Calu3 (cell line): Measurements from ENCODE around the gene PITPNM3. TPM values are rescaled to one million over a fixed set of nuclear protein-coding genes. Genes with fewer than 3 reads are reported as not detected.

ENCODE experiments used
- BruUV-seq: library from RNA; stranded (reverse); fragments of 400-500 nt; replicated peaks from 2 replicates; lab custom pipeline; 2021; lab: Mats Ljungman, UMichigan
- CTCF ChIA-PET: fragments of 300-600 bp; sonication (Branson Sonifier 250); formaldehyde crosslinking; loops from one replicate; lab custom pipeline; 2022; ENCODE audit warnings: antibody characterized with exemption; lab: Charles Lee
- DNase-seq: peaks from one replicate; pipeline ENCODE4 v3.0.0; 2022
- H3K27ac Mint-ChIP-seq: one replicate; pipeline ENCODE4 v1.8.0; 2022; ENCODE audit warnings: mixed read lengths; ENCODE audit not compliant: unreplicated experiment
- H3K27me3 Mint-ChIP-seq: one replicate; pipeline ENCODE4 v1.8.0; 2022; ENCODE audit warnings: mixed read lengths; ENCODE audit not compliant: unreplicated experiment
- H3K36me3 Mint-ChIP-seq: one replicate; pipeline ENCODE4 v1.8.0; 2022; ENCODE audit warnings: mild to moderate bottlenecking, moderate library complexity, mixed read lengths; ENCODE audit not compliant: insufficient read depth, unreplicated experiment
- H3K4me1 Mint-ChIP-seq: one replicate; pipeline ENCODE4 v1.8.0; 2022; ENCODE audit warnings: mild to moderate bottlenecking, low read depth, mixed read lengths; ENCODE audit not compliant: unreplicated experiment
- H3K4me3 Mint-ChIP-seq: one replicate; pipeline ENCODE4 v1.8.0; 2022; ENCODE audit warnings: mild to moderate bottlenecking, low read depth, moderate library complexity, mixed read lengths; ENCODE audit not compliant: unreplicated experiment
- H3K9me3 Mint-ChIP-seq: one replicate; pipeline ENCODE4 v1.8.0; 2022; ENCODE audit warnings: low read depth, mixed read lengths; ENCODE audit not compliant: unreplicated experiment
- intact Hi-C: fragments of 100-400 bp; cut with micrococcal nuclease; formaldehyde crosslinking; loops from one replicate; pipeline ENCODE4 v1.10.0; 2022; ENCODE audit not compliant: unreplicated experiment
- total RNA-seq: library from RNA; stranded (reverse); gene quantifications from 2 replicates; pipeline ENCODE4 v1.2.3, GENCODE V29; 2022
- TF ChIP-seq, protein P1 (sequence below): fragments of 200-600 bp; IDR thresholded peaks from one replicate; pipeline ENCODE4 v1.8.0; 2022; ENCODE audit warnings: antibody characterized with exemption; ENCODE audit not compliant: unreplicated experiment

PITPNM3 gene
- total RNA-seq, 1 experiment from 2014 or later: 10.7 TPM

DNA sequence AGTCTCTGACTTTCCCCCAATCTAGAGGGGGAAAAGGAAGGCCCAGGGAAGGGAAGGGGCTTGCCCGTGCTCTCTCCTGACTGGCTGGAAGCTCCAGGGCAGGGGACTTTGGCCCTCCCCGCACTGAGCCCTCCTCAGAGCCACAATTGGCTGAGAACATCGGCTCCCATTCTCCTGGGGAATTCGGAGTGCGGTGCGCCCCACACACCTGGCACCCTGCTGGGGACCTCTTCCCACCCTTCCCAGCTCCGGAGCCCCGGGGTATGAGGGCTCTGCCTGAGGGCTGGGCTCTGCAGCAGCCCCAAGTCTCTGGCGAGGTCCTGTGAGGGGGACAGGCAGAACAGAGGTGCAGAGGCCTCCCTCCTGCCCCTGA, 76.1 kb downstream of the PITPNM3 start:
- H3K27ac Mint-ChIP-seq: no peak overlapping the region
- no peak overlapping the region for H3K4me3 Mint-ChIP-seq
- CTCF ChIA-PET: interaction anchor here (0.5 kb wide), 1 partner anchor 399 kb away, joined by 3 read pairs; no protein-coding TSS in a partner anchor
- H3K36me3 Mint-ChIP-seq: peaks cover 11% of the 10 kb centered on the region
- no peaks in the 10 kb centered on the region for H3K4me1 Mint-ChIP-seq
- intact Hi-C loops: no loop called here
- no TSS peak for BruUV-seq
- DNase-seq: no peak
- no peaks in the 10 kb centered on the region for H3K9me3 Mint-ChIP-seq
- TF ChIP-seq, protein P1, sequence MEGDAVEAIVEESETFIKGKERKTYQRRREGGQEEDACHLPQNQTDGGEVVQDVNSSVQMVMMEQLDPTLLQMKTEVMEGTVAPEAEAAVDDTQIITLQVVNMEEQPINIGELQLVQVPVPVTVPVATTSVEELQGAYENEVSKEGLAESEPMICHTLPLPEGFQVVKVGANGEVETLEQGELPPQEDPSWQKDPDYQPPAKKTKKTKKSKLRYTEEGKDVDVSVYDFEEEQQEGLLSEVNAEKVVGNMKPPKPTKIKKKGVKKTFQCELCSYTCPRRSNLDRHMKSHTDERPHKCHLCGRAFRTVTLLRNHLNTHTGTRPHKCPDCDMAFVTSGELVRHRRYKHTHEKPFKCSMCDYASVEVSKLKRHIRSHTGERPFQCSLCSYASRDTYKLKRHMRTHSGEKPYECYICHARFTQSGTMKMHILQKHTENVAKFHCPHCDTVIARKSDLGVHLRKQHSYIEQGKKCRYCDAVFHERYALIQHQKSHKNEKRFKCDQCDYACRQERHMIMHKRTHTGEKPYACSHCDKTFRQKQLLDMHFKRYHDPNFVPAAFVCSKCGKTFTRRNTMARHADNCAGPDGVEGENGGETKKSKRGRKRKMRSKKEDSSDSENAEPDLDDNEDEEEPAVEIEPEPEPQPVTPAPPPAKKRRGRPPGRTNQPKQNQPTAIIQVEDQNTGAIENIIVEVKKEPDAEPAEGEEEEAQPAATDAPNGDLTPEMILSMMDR: no peak
- H3K27me3 Mint-ChIP-seq: no peaks in the 10 kb centered on the region

DNA sequence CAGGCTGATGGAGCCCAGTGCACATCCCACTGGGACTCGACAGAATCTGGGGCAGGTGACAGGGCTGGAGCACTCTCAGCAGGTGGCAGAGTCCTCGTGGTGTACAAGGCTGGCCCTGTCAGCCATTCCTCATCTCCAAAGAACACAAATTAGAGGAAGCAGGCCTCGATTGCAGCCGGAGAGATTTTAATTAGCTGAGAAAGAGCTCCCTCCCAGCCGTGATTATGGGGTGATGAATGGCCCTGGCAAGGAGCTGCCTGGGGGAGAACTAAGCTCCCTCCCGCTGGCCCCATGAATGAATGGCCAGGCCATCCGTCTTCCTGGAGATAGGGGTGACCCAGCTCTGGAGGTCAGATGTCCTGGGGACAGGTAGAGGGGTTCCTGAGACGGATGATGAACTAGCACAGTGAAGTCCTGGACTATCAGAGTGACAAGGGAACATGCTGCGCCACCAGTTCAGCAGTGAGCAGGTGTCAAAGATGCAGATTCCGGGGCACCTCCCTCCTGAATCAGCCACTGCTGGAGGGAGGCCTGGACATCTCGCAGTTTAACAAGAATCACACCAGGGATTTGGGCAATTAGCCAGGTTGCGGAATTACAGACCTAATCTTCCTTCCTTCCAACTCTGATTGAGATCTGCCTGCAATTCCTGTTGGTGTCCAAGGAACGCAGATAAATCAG, 76.6 kb downstream of the PITPNM3 start:
- Mint-ChIP-seq H3K36me3 (peaks cover 11% of the 10 kb centered on the region), H3K4me1 (no peaks in the 10 kb centered on the region), H3K27ac (no peak overlapping the region), H3K27me3 (no peaks in the 10 kb centered on the region), H3K4me3 (no peak overlapping the region), H3K9me3 (no peaks in the 10 kb centered on the region)
- BruUV-seq: no TSS peak
- no peak for DNase-seq
- TF ChIP-seq, protein P1: no peak
- CTCF ChIA-PET: interaction anchor here (0.5 kb wide), 1 partner anchor 398 kb away, joined by 3 read pairs; no protein-coding TSS in a partner anchor
- intact Hi-C loops: loop anchor here (10.0 kb wide), 1 partner anchor 115 kb away; no protein-coding TSS in a partner anchor

DNA sequence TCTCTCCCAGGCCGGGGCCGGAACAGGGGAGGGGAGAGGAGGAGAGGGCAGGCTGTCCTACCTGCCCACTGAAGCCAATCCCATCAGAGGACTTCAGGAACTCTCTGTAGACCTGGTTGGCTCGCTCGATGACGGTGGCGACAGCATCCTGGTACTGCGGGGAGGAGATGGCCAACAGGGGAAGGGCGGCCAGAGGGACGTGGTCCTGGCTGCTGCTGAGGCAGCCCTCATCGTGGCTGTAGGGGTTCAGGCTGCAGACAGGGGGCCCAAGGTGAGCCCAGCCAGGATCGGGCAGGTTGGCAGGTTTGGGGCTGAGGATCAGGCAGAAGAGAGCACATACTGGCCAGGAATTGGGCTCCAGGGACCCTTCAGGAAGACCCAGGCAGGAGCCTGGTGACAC, 77.9 kb downstream of the PITPNM3 start:
- no peaks in the 10 kb centered on the region for H3K4me1 Mint-ChIP-seq
- BruUV-seq: no TSS peak
- H3K36me3 Mint-ChIP-seq: peaks cover 11% of the 10 kb centered on the region
- TF ChIP-seq, protein P1: no peak
- intact Hi-C loops: loop anchor here (10.0 kb wide), 1 partner anchor 116 kb away; no protein-coding TSS in a partner anchor
- CTCF ChIA-PET: no interaction called here
- DNase-seq: no peak
- no peaks in the 10 kb centered on the region for H3K9me3 Mint-ChIP-seq
- no peak overlapping the region for H3K4me3 Mint-ChIP-seq
- no peaks in the 10 kb centered on the region for H3K27me3 Mint-ChIP-seq
- no peak overlapping the region for H3K27ac Mint-ChIP-seq

DNA sequence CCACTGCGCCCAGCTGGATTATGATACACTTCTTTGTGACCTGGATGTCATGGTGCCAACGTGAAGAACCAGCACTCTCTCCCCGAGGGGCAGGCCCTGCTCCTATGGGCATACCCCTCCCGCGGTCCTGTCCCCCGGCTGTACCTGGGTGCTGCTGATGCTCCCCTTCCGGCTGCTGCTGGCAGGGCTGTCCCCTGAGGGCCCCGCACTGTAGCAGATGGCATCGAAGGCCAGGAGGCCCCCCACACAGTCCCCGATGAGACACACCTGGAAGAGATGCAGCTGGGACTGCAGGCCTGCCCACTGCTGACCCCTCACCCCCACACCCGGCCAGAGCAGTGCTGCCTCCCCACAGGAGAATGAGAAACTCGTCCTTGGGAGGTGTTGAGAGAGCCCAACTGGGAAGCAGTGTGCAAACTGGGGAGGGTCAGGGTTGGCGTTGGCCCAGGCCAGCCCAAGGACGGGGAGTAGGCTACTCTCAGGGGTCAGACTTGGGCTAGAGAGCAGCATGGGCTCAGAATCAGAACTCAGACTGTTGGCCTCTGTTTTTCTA, 78.4 kb downstream of the PITPNM3 start:
- Mint-ChIP-seq H3K9me3 (no peaks in the 10 kb centered on the region), H3K27ac (no peak overlapping the region), H3K27me3 (no peaks in the 10 kb centered on the region), H3K4me3 (no peak overlapping the region), H3K36me3 (peaks cover 16% of the 10 kb centered on the region), H3K4me1 (peaks cover 5% of the 10 kb centered on the region)
- CTCF ChIA-PET: no interaction called here
- TF ChIP-seq, protein P1: no peak
- DNase-seq: no peak
- intact Hi-C loops: loop anchor here (10.0 kb wide), 1 partner anchor 117 kb away; no protein-coding TSS in a partner anchor
- BruUV-seq: no TSS peak
